Measurements from ENCODE around the gene C3orf22.

GRCh38 chr3:126544596-126545281 lies 14.0 kb downstream of the C3orf22 start:
- no peak for TF ChIP-seq TAF1 (IDR thresholded peaks at IDR 0.05; ENCODE audit: borderline replicate concordance, insufficient read depth, low read length)
- TF ChIP-seq REST (IDR thresholded peaks at IDR 0.05; ENCODE audit: insufficient read depth in 1 of 2, low read depth in 2 of 2, low read length in 2 of 2), result no peak
- no peak for TF ChIP-seq POLR2AphosphoS5 (IDR thresholded peaks at IDR 0.05; ENCODE audit: low read depth, low read length)
- TF ChIP-seq SIN3A (IDR thresholded peaks at IDR 0.05; ENCODE audit: borderline replicate concordance, insufficient read depth, low read length), result no peak
- TF ChIP-seq FOXP2 (optimal IDR thresholded peaks at IDR 0.05; ENCODE audit: borderline replicate concordance, extremely low read depth, extremely low read length, insufficient read depth), result no peak
